HFF-Myc (cell line): Measurements from ENCODE around the gene KRTAP15-1.

Source experiments
- DNase-seq: peaks from one replicate; pipeline ENCODE4 v3.0.0-alpha.2; 2011; ENCODE audit warnings: low read depth; ENCODE audit errors: extremely low read depth
- H3K4me3 ChIP-seq: replicated peaks from 2 replicates; pipeline ENCODE4 v1.5.1; 2011; ENCODE audit warnings: low read depth, mild to moderate bottlenecking, control low read depth, low read length
- TF ChIP-seq, protein P1 (sequence below): IDR thresholded peaks from 2 replicates; pipeline ENCODE4 v1.5.1; 2012; ENCODE audit warnings: mild to moderate bottlenecking, low read depth, low read length, control low read depth; ENCODE audit errors: missing control alignments

KRTAP15-1 gene

DNA sequence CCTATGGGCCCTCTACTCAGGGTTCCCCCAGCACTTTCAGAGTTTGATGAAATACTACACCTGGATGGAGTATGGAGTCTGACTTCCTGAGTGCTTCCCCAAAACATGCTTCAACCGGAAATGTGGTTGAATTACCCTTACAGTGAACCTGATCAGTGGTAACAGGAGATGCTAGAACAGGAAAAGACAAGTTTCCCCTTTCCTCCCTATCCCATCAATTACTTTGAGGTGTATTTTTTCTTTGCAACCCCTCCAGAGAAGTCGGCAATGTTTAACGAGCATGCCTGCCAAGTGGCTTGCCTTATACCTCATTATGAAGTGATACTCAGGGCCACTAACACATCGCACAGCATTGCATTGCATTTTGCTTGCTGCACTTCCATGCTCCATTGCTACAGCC, 7.0 kb downstream of the KRTAP15-1 start:
- no peak for DNase-seq
- TF ChIP-seq, protein P1, sequence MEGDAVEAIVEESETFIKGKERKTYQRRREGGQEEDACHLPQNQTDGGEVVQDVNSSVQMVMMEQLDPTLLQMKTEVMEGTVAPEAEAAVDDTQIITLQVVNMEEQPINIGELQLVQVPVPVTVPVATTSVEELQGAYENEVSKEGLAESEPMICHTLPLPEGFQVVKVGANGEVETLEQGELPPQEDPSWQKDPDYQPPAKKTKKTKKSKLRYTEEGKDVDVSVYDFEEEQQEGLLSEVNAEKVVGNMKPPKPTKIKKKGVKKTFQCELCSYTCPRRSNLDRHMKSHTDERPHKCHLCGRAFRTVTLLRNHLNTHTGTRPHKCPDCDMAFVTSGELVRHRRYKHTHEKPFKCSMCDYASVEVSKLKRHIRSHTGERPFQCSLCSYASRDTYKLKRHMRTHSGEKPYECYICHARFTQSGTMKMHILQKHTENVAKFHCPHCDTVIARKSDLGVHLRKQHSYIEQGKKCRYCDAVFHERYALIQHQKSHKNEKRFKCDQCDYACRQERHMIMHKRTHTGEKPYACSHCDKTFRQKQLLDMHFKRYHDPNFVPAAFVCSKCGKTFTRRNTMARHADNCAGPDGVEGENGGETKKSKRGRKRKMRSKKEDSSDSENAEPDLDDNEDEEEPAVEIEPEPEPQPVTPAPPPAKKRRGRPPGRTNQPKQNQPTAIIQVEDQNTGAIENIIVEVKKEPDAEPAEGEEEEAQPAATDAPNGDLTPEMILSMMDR = no peak
- no peak overlapping the region for H3K4me3 ChIP-seq

DNA sequence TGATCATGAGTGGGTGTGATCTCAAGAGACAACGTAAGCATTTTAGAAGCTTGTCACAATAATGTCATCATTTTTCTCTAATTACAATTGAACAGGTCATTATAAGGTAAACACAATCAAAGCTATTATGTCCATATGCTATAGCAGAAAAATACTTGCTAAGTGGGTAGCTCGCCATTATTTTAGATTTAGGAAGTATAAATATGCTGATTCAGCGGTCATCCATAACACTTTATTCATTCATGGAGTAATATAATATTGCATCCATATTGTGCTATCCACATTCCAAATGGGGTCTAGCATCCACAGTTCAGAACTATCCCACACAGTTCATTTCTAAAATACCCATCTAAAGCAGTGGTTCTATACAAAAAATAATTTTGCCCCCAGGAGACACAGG, 8.4 kb downstream of the KRTAP15-1 start:
- TF ChIP-seq, protein P1 = no peak
- no peak for DNase-seq

DNA sequence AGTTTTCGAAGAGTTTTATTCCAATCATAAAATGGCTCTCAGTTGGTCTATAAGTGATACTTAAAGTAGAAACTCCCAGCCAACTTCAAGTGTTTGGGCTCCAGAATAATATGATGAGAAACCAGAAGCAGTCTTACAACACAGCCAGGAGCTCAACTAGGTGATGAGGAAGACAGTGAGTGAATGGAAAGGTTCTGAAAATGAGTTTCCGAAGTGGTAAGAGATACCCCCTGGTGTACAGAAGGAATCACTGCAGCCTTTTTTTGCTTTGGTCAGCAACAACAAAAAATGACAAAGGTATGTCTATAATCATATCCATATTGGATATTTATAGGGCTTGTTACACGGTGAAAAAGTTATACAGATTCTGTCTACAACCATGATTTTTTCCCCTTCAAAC, 23.6 kb downstream of the KRTAP15-1 start:
- no peak for DNase-seq
- H3K4me3 ChIP-seq = no peak overlapping the region
- TF ChIP-seq, protein P1 = peak; percentile 21

More for the DNA sequence above, 8.4 kb downstream of the KRTAP15-1 start:
- H3K4me3 ChIP-seq = no peak overlapping the region

DNA sequence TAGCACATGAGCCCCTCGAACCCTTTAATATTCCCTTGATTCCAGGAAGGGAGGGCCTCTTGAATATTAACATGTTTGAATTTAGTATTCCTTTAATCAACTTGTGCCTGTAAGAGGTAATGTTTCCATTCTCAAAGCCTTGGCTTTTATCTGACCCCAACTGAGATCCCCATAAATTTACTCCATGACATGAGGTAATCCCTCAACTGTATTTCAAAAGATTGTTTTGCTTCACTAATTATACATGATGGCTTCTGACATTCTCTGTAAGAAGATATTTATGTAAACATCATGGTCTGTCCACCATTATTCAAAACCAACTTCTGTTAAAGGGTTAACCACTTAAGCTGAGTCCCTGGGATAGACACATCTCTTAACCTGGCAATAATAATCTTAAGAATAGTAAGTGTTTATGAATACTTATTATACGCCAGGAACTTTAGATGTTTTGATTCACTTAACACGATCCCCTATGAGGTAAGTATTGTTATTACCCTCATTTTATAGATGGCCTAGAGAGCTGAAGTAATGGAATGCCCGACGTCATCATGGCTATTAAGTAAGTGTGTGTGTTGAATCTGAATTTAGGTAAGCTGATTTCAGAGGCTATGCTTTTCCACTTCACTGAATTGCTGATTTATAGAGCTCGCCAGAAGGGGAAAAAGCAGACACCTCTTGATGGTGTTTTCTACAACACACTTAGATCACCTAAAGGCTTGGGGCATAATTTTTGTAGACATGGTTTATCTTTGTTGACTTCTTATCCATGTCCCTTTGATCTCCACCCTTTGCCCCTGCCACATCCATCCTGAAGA, 29.0 kb downstream of the KRTAP15-1 start:
- TF ChIP-seq, protein P1 = no peak

DNA sequence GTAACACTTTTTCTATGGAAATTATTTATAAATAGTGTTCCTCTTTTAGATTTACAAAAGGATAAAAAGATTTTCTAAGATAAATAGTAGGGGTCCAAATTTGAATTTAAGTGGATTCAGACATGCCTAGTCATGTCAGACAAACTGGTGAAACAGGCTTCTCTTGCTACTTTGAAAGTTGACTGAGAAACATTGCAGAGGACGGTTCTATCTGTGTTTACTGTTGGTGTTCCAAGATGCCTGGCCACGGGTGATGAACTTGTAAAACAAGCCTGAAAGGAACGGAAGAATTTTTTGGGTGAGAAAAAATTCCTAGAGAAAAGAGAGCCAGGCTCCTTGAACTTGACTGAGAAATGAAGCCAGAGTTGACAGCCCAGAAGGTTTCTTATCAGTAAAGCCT, 37.9 kb downstream of the KRTAP15-1 start:
- no peak overlapping the region for H3K4me3 ChIP-seq
- DNase-seq = no peak
- TF ChIP-seq, protein P1 = no peak

More for the DNA sequence above, 29.0 kb downstream of the KRTAP15-1 start:
- no peak overlapping the region for H3K4me3 ChIP-seq
- no peak for DNase-seq

DNA sequence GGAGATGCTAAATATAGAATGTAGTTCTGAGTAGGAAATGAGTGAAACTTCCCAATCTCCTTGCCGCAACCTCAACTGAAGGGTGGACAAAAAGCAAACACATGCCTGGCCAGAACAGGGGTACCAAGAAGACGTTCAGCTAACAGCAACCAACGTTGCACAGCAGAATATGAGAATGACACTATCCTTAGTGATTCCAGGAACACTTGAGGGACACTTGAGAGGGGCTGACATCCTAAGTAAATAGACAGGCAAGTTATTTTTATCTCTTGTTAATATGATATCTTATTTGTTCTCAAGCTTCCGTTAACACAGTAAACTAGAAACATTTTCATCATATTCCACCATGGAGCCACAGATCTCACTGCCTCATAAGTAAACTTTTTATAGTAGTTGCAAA, 39.2 kb downstream of the KRTAP15-1 start:
- DNase-seq = no peak
- TF ChIP-seq, protein P1 = no peak

More for the DNA sequence above, 39.2 kb downstream of the KRTAP15-1 start:
- no peak overlapping the region for H3K4me3 ChIP-seq
